Adrenal gland (tissue), 5 donors: ENCODE data around the gene HOXD1.

Source experiments
- POLR2A ChIP-seq, 2 donors: fragments of 450-650 bp; IDR thresholded peaks; one replicate each; pipeline ENCODE4 v1.6.1; 2017; ENCODE audit warnings: antibody characterized with exemption in 2 of 2, mild to moderate bottlenecking in 2 of 2, moderate library complexity in 1 of 2
- TF ChIP-seq, protein P1 (sequence below), 6 experiments: fragments of 450-650 bp in 4 of 6; fragments of 200-600 bp in 2 of 6; sonication (generic) in 1 of 6; IDR thresholded peaks; 1 replicate in 5 of 6; 2 replicates in 1 of 6; pipeline versions ENCODE4 v1.5.1 to v1.8.0; 2016 to 2021; ENCODE audit warnings: antibody characterized with exemption in 6 of 6, mild to moderate bottlenecking in 2 of 6, moderate library complexity in 1 of 6
- donor health status: DM: no; HTN: no; CAD: no.

DNA sequence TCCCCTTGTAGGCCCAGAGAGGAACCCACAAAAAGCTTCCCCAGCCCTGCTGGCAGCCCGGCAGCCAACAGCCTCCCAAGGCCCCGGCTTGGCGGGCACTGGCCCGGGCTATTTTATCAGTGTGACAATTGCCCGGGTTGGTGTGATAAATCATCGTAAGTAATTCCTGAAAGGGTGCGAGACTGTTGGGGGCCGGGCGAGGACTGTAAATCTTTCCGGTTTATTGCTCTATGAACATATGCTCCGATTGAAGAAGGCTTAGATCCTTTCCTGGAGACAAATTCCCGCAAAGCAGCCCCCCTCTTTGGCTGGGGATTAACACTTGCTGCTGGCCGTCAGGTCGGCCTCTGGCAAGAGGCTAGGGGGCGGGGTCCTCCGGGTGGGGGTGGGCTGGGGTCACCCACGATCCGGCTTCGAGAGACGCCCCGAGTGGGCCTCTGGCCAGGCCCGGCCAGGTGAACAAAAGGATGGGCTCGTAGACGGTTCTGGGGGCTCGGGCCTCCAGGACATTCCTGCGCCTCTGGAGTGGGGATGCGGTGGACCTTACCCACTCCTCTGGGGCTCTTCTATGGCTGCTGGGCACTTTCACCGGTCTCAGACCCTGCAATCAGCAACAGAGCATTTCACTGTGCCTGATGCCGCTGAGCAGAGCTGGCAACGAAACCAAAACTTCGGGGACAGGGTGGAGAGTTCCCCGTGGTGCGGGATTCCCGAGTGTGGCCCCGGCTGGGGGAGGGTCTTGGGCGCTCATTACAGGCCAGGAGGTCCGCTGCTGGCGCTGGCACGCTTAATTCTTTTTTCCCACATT is 29.4 kb upstream of the HOXD1 start:
- TF ChIP-seq POLR2A (IDR thresholded peaks at IDR 0.05): no peak
- TF ChIP-seq, protein P1, sequence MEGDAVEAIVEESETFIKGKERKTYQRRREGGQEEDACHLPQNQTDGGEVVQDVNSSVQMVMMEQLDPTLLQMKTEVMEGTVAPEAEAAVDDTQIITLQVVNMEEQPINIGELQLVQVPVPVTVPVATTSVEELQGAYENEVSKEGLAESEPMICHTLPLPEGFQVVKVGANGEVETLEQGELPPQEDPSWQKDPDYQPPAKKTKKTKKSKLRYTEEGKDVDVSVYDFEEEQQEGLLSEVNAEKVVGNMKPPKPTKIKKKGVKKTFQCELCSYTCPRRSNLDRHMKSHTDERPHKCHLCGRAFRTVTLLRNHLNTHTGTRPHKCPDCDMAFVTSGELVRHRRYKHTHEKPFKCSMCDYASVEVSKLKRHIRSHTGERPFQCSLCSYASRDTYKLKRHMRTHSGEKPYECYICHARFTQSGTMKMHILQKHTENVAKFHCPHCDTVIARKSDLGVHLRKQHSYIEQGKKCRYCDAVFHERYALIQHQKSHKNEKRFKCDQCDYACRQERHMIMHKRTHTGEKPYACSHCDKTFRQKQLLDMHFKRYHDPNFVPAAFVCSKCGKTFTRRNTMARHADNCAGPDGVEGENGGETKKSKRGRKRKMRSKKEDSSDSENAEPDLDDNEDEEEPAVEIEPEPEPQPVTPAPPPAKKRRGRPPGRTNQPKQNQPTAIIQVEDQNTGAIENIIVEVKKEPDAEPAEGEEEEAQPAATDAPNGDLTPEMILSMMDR (IDR thresholded peaks at IDR 0.05): no peak
